22Rv1 (cell line): Measurements from ENCODE around the gene SLC15A4.

Experiments
- CTCF ChIP-seq: fragments of 450-650 bp; IDR thresholded peaks from 2 replicates; pipeline ENCODE4 v1.5.1; 2017; ENCODE audit warnings: mild to moderate bottlenecking
- ZFX ChIP-seq: fragments of 450-650 bp; IDR thresholded peaks from 2 replicates; pipeline ENCODE4 v1.6.1; 2017; ENCODE audit warnings: antibody characterized with exemption, borderline replicate concordance

- TF ChIP-seq CTCF: no peak
- no peak for TF ChIP-seq ZFX
Observed at GRCh38 chr12:128806573-128806972, 17.2 kb downstream of the SLC15A4 start.
